ENCODE results near the gene LSM3. TPM values are rescaled to one million over a fixed set of nuclear protein-coding genes. Genes with fewer than 3 reads are reported as not detected.

The LSM3 gene
- 10 to 100 TPM; 15.5 to 21.1 (median 18.7) TPM for total RNA-seq (2021; fragmentation: NEBNext Ultra II Directional; extraction: Animal tissue kit (Norgen Biotek cat#: 25700))
- long read RNA-seq, transcript LSM3-201 (4 exons, 3,815 nt) = major isoform, 100 of 109 reads
- long read RNA-seq, partial matches to known transcripts = 9 of 109 reads
- long read RNA-seq, other reads (novel, unspliced or antisense) = 0 of 109 reads

GRCh38 chr3:14178247-14179113 is at the start of gene LSM3, which contains the start of gene XPC:
Gene LSM3 (plus strand): TSS chr3:14178817. CDS start chr3:14178861, 44 bp downstream.
Gene XPC (minus strand): TSS chr3:14178601. CDS start chr3:14178568, 33 bp downstream.
- H3K4me3 Mint-ChIP-seq = peak within 1 kb of the TSS; percentile 93
- H3K27me3 Mint-ChIP-seq (ENCODE audit: insufficient read depth) = peaks cover 2% of the 10 kb centered on the region; the same call in 1 of the 2 replicates
- H3K9me3 Mint-ChIP-seq = no peaks in the 10 kb centered on the region
- H3K36me3 Mint-ChIP-seq (ENCODE audit: low read depth) = peaks cover 19% of the 10 kb centered on the region
- H3K27ac Mint-ChIP-seq = peak within 1 kb of the TSS; percentile 90
- DNase-seq = peak; percentile 100
- peaks cover 52% of the 10 kb centered on the region for H3K4me1 Mint-ChIP-seq (ENCODE audit: low read depth)
- TF ChIP-seq CTCF (IDR thresholded peaks at IDR 0.05) = no peak; the same call in 1 of the 2 replicates

GRCh38 chr3:14129296-14129695 is 49.3 kb upstream of the LSM3 start:
- Mint-ChIP-seq H3K27me3 (ENCODE audit: insufficient read depth) (peaks cover 12% of the 10 kb centered on the region), H3K4me1 (ENCODE audit: low read depth) (peaks cover 39% of the 10 kb centered on the region), H3K36me3 (ENCODE audit: low read depth) (peaks cover 64% of the 10 kb centered on the region), H3K27ac (no peak overlapping the region), H3K9me3 (no peaks in the 10 kb centered on the region), H3K4me3 (no peak overlapping the region)
- no peak for TF ChIP-seq CTCF (IDR thresholded peaks at IDR 0.05)
- no peak for DNase-seq

GRCh38 chr3:14130230-14130629 is 48.4 kb upstream of the LSM3 start:
- Mint-ChIP-seq H3K27me3 (ENCODE audit: insufficient read depth) (peaks cover 13% of the 10 kb centered on the region), H3K4me1 (ENCODE audit: low read depth) (peaks cover 39% of the 10 kb centered on the region)
- TF ChIP-seq CTCF (IDR thresholded peaks at IDR 0.05) = no peak

GRCh38 chr3:14130707-14131106 is 47.9 kb upstream of the LSM3 start:
- Mint-ChIP-seq H3K4me1 (ENCODE audit: low read depth) (peaks cover 41% of the 10 kb centered on the region), H3K27me3 (ENCODE audit: insufficient read depth) (peaks cover 11% of the 10 kb centered on the region; the same call in 1 of the 2 replicates), H3K27ac (no peak overlapping the region), H3K36me3 (ENCODE audit: low read depth) (peaks cover 64% of the 10 kb centered on the region), H3K9me3 (no peaks in the 10 kb centered on the region), H3K4me3 (no peak overlapping the region)
- no peak for TF ChIP-seq CTCF (IDR thresholded peaks at IDR 0.05)
- no peak for DNase-seq

More at GRCh38 chr3:14130230-14130629, 48.4 kb upstream of the LSM3 start:
- no peak for DNase-seq
- no peak overlapping the region for H3K4me3 Mint-ChIP-seq
- H3K27ac Mint-ChIP-seq = no peak overlapping the region; the same call in 1 of the 2 replicates
- no peaks in the 10 kb centered on the region for H3K9me3 Mint-ChIP-seq
- H3K36me3 Mint-ChIP-seq (ENCODE audit: low read depth) = peaks cover 64% of the 10 kb centered on the region

GRCh38 chr3:14131134-14131533 is 47.5 kb upstream of the LSM3 start:
- Mint-ChIP-seq H3K36me3 (ENCODE audit: low read depth) (peaks cover 68% of the 10 kb centered on the region), H3K27ac (peak overlapping the region; percentile 41; the same call in 1 of the 2 replicates), H3K27me3 (ENCODE audit: insufficient read depth) (peaks cover 11% of the 10 kb centered on the region; the same call in 1 of the 2 replicates), H3K4me3 (no peak overlapping the region), H3K4me1 (ENCODE audit: low read depth) (peaks cover 41% of the 10 kb centered on the region), H3K9me3 (no peaks in the 10 kb centered on the region)
- no peak for DNase-seq
- TF ChIP-seq CTCF (IDR thresholded peaks at IDR 0.05) = no peak

Data from HFFc6 (cell line).